Ishikawa (cell line): ENCODE measurements around the gene SPSB4.

Source experiments
- CEBPB ChIP-seq: IDR thresholded peaks from 2 replicates; pipeline ENCODE4 v1.6.1; 2012
- EGR1 ChIP-seq: IDR thresholded peaks from 2 replicates; pipeline ENCODE4 v1.6.1; 2012
- EP300 ChIP-seq: IDR thresholded peaks from 2 replicates; pipeline ENCODE4 v1.6.1; 2012; ENCODE audit warnings: borderline replicate concordance
- MAX ChIP-seq: IDR thresholded peaks from 2 replicates; pipeline ENCODE4 v1.6.1; 2012
- NFIC ChIP-seq: IDR thresholded peaks from 2 replicates; pipeline ENCODE4 v1.6.1; 2012
- RAD21 ChIP-seq: IDR thresholded peaks from 2 replicates; pipeline ENCODE4 v1.6.1; 2012; ENCODE audit warnings: low read depth
- TAF1 ChIP-seq: IDR thresholded peaks from 2 replicates; pipeline ENCODE4 v1.6.1; 2012; ENCODE audit warnings: low read depth, mild to moderate bottlenecking
- TEAD4 ChIP-seq: IDR thresholded peaks from 2 replicates; pipeline ENCODE4 v1.6.1; 2012
- USF1 ChIP-seq: IDR thresholded peaks from 2 replicates; pipeline ENCODE4 v1.6.1; 2012
- YY1 ChIP-seq: IDR thresholded peaks from 2 replicates; pipeline ENCODE4 v1.6.1; 2012; ENCODE audit warnings: low read depth

GRCh38 chr3:141115789-141116541, 64.8 kb downstream of the SPSB4 start:
- no peak for TF ChIP-seq EP300
- TF ChIP-seq EGR1 = no peak
- no peak for TF ChIP-seq CEBPB
- TF ChIP-seq YY1 = no peak
- no peak for TF ChIP-seq MAX
- TF ChIP-seq NFIC = no peak
- TF ChIP-seq TAF1 = no peak
- TF ChIP-seq USF1 = no peak
- TF ChIP-seq TEAD4 = no peak
- TF ChIP-seq RAD21 = no peak
